HepG2 (cell line): ENCODE results near the gene PARP6. TPM values are rescaled to one million over a fixed set of nuclear protein-coding genes. Genes with fewer than 3 reads are reported as not detected.

Source experiments
- FOXM1 ChIP-seq: sonication (generic); formaldehyde crosslinking; IDR thresholded peaks from 2 replicates; pipeline ENCODE4 v1.5.0; 2020; ENCODE audit warnings: missing genetic modification reagents
- HNF4A ChIP-seq: sonication (generic); formaldehyde crosslinking; IDR thresholded peaks from 2 replicates; pipeline ENCODE4 v1.4.0; 2020; ENCODE audit warnings: missing genetic modification reagents
- HNF4G ChIP-seq, 2 experiments: sonication (generic) in 1 of 2; formaldehyde crosslinking in 1 of 2; IDR thresholded peaks; 2 replicates each; pipeline versions ENCODE4 v1.4.0 to v1.6.1; 2011 to 2020; ENCODE audit warnings: borderline replicate concordance in 2 of 2, low read depth in 2 of 2, mild to moderate bottlenecking in 2 of 2, low read length in 1 of 2, missing genetic modification reagents in 1 of 2, moderate library complexity in 1 of 2
- KAT7 ChIP-seq: IDR thresholded peaks from 2 replicates; pipeline ENCODE4 v1.6.1; 2018; ENCODE audit warnings: borderline replicate concordance, missing compliant biosample characterization
- MATR3 ChIP-seq: sonication (generic); formaldehyde crosslinking; IDR thresholded peaks from 2 replicates; pipeline ENCODE4 v1.4.0; 2020; ENCODE audit warnings: missing genetic modification reagents
- NR2F1 ChIP-seq, 2 experiments: fragments of 450-650 bp in 1 of 2; formaldehyde crosslinking in 1 of 2; IDR thresholded peaks; 2 replicates each; pipeline versions ENCODE4 v1.5.0 to v1.6.1; 2016 to 2020; ENCODE audit warnings: mild to moderate bottlenecking in 1 of 2, missing compliant biosample characterization in 1 of 2, missing genetic modification reagents in 1 of 2, moderate library complexity in 1 of 2
- PAF1 ChIP-seq: IDR thresholded peaks from 2 replicates; pipeline ENCODE4 v1.6.1; 2016; ENCODE audit warnings: missing genetic modification reagents, missing compliant biosample characterization
- PPARG ChIP-seq: conservative IDR thresholded peaks from 2 replicates; pipeline ENCODE4 v1.6.1; 2016; ENCODE audit warnings: missing biosample characterization, missing genetic modification reagents
- RAD21 ChIP-seq: fragments of 450-650 bp; formaldehyde crosslinking; IDR thresholded peaks from 2 replicates; pipeline ENCODE4 v1.5.0; 2020; ENCODE audit warnings: mild to moderate bottlenecking
- RXRB ChIP-seq: IDR thresholded peaks from 2 replicates; pipeline ENCODE4 v1.6.1; 2016; ENCODE audit warnings: borderline replicate concordance, missing genetic modification reagents, missing compliant biosample characterization
- TBX2 ChIP-seq: sonication (generic); formaldehyde crosslinking; IDR thresholded peaks from 2 replicates; pipeline ENCODE4 v1.5.0; 2020; ENCODE audit warnings: missing genetic modification reagents, mild to moderate bottlenecking, borderline replicate concordance
- TCF7L2 ChIP-seq: IDR thresholded peaks from 2 replicates; pipeline ENCODE4 v1.6.1; 2011; ENCODE audit warnings: mild to moderate bottlenecking, low read depth, low read length, moderate library complexity
- TFAP4 ChIP-seq: sonication (generic); IDR thresholded peaks from 2 replicates; pipeline ENCODE4 v1.6.1; 2016; ENCODE audit warnings: low read depth, borderline replicate concordance
- TRIM24 ChIP-seq: sonication (generic); formaldehyde crosslinking; IDR thresholded peaks from 2 replicates; pipeline ENCODE4 v1.8.0; 2022; ENCODE audit warnings: mild to moderate bottlenecking, missing genetic modification reagents
- ZNF383 ChIP-seq: sonication (generic); formaldehyde crosslinking; IDR thresholded peaks from 2 replicates; pipeline ENCODE4 v1.4.0; 2020; ENCODE audit warnings: missing genetic modification reagents, mild to moderate bottlenecking, borderline replicate concordance
- ZNF670 ChIP-seq: sonication (generic); formaldehyde crosslinking; IDR thresholded peaks from 2 replicates; pipeline ENCODE4 v1.8.0; 2022; ENCODE audit warnings: mild to moderate bottlenecking, missing genetic modification reagents, borderline replicate concordance
- ZNF713 ChIP-seq: sonication (generic); formaldehyde crosslinking; IDR thresholded peaks from 2 replicates; pipeline ENCODE4 v1.4.0; 2020; ENCODE audit warnings: mild to moderate bottlenecking, missing genetic modification reagents
- ZNF749 ChIP-seq: sonication (generic); formaldehyde crosslinking; IDR thresholded peaks from 2 replicates; pipeline ENCODE4 v1.8.0; 2022; ENCODE audit warnings: mild to moderate bottlenecking, missing genetic modification reagents, moderate library complexity, borderline replicate concordance
- polyA plus RNA-seq, 8 experiments: library from polyadenylated mRNA; depleted of rRNA in 3 of 8; stranded (reverse) in 7 of 8; unstranded in 1 of 8; fragments of >200 nt; fragmentation: Illumina TruSeq in 4 of 8; extraction: Trizol in 4 of 8; gene quantifications; 2 replicates each; pipeline versions ENCODE4 v1.2.1 to v1.2.3, GENCODE V29; 2011 to 2016; ENCODE audit warnings: low read depth in 4 of 8, missing spikeins in 1 of 8, mixed read lengths in 1 of 8; ENCODE audit not compliant: insufficient read depth in 1 of 8
- total RNA-seq, 5 experiments: library from RNA; depleted of rRNA; stranded (reverse); fragments of >200 nt; fragmentation: Illumina TruSeq; extraction: Trizol; gene quantifications; 2 replicates each; pipeline ENCODE4 v1.2.3, GENCODE V29; 2016; ENCODE audit warnings: low read depth in 1 of 5
- TF ChIP-seq, protein P1 (sequence below): sonication (generic); formaldehyde crosslinking; conservative IDR thresholded peaks from 2 replicates; pipeline ENCODE4 v1.4.0; 2020; ENCODE audit warnings: missing genetic modification reagents
- TF ChIP-seq, protein P2 (sequence below): IDR thresholded peaks from 2 replicates; pipeline ENCODE4 v1.6.1; 2012; ENCODE audit warnings: low read depth, low read length, improper control_type of control experiment
- TF ChIP-seq, protein P3 (sequence below): sonication (generic); formaldehyde crosslinking; IDR thresholded peaks from 2 replicates; pipeline ENCODE4 v1.4.0; 2020; ENCODE audit warnings: missing genetic modification reagents

PARP6 gene
- total and polyA plus RNA-seq, 2 of the 13 experiments (the other 11 are each of a cell fraction or from before 2014, with no cell fraction given) = 0.22 to 0.87 TPM

GRCh38 chr15:72280751-72281150, 8.4 kb upstream of the PARP6 start (continued):
- TF ChIP-seq RXRB (CRISPR knock-in tag) (0 out of 2 replicates have a peak, but pooled peaks have one; percentile 18), PPARG (CRISPR knock-in tag) (no peak), FOXM1 (CRISPR knock-in tag) (no peak), ZNF670 (CRISPR knock-in tag) (no peak), ZNF713 (CRISPR knock-in tag) (no peak), TCF7L2 (no peak), MATR3 (CRISPR knock-in tag) (no peak), NR2F1 (CRISPR knock-in tag; IDR thresholded peaks at IDR 0.05) (0 out of 4 replicates have a peak, but pooled peaks have one; percentile 31 to 37), HNF4G (IDR thresholded peaks at IDR 0.05; ENCODE audit: borderline replicate concordance, low read depth, low read length) (0 out of 2 replicates have a peak, but pooled peaks have one; percentile 18), HNF4G (CRISPR knock-in tag; IDR thresholded peaks at IDR 0.05; ENCODE audit: borderline replicate concordance, low read depth) (no peak), HNF4A (CRISPR knock-in tag) (peak; percentile 76), ZNF749 (CRISPR knock-in tag) (no peak), TBX2 (CRISPR knock-in tag) (no peak), TFAP4 (peak; percentile 16; the same call in 1 of the 2 replicates), ZNF383 (CRISPR knock-in tag) (no peak), RAD21 (CRISPR knock-in tag) (no peak), PAF1 (CRISPR knock-in tag) (no peak), TRIM24 (CRISPR knock-in tag) (no peak), KAT7 (CRISPR knock-in tag) (no peak)
- TF ChIP-seq, protein P1, sequence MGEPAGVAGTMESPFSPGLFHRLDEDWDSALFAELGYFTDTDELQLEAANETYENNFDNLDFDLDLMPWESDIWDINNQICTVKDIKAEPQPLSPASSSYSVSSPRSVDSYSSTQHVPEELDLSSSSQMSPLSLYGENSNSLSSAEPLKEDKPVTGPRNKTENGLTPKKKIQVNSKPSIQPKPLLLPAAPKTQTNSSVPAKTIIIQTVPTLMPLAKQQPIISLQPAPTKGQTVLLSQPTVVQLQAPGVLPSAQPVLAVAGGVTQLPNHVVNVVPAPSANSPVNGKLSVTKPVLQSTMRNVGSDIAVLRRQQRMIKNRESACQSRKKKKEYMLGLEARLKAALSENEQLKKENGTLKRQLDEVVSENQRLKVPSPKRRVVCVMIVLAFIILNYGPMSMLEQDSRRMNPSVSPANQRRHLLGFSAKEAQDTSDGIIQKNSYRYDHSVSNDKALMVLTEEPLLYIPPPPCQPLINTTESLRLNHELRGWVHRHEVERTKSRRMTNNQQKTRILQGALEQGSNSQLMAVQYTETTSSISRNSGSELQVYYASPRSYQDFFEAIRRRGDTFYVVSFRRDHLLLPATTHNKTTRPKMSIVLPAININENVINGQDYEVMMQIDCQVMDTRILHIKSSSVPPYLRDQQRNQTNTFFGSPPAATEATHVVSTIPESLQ (CRISPR knock-in tag) = no peak
- TF ChIP-seq, protein P2, sequence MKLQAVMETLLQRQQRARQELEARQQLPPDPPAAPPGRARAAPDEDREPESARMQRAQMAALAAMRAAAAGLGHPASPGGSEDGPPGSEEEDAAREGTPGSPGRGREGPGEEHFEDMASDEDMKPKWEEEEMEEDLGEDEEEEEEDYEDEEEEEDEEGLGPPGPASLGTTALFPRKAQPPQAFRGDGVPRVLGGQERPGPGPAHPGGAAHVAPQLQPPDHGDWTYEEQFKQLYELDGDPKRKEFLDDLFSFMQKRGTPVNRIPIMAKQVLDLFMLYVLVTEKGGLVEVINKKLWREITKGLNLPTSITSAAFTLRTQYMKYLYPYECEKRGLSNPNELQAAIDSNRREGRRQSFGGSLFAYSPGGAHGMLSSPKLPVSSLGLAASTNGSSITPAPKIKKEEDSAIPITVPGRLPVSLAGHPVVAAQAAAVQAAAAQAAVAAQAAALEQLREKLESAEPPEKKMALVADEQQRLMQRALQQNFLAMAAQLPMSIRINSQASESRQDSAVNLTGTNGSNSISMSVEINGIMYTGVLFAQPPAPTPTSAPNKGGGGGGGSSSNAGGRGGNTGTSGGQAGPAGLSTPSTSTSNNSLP = no peak
- TF ChIP-seq, protein P3, sequence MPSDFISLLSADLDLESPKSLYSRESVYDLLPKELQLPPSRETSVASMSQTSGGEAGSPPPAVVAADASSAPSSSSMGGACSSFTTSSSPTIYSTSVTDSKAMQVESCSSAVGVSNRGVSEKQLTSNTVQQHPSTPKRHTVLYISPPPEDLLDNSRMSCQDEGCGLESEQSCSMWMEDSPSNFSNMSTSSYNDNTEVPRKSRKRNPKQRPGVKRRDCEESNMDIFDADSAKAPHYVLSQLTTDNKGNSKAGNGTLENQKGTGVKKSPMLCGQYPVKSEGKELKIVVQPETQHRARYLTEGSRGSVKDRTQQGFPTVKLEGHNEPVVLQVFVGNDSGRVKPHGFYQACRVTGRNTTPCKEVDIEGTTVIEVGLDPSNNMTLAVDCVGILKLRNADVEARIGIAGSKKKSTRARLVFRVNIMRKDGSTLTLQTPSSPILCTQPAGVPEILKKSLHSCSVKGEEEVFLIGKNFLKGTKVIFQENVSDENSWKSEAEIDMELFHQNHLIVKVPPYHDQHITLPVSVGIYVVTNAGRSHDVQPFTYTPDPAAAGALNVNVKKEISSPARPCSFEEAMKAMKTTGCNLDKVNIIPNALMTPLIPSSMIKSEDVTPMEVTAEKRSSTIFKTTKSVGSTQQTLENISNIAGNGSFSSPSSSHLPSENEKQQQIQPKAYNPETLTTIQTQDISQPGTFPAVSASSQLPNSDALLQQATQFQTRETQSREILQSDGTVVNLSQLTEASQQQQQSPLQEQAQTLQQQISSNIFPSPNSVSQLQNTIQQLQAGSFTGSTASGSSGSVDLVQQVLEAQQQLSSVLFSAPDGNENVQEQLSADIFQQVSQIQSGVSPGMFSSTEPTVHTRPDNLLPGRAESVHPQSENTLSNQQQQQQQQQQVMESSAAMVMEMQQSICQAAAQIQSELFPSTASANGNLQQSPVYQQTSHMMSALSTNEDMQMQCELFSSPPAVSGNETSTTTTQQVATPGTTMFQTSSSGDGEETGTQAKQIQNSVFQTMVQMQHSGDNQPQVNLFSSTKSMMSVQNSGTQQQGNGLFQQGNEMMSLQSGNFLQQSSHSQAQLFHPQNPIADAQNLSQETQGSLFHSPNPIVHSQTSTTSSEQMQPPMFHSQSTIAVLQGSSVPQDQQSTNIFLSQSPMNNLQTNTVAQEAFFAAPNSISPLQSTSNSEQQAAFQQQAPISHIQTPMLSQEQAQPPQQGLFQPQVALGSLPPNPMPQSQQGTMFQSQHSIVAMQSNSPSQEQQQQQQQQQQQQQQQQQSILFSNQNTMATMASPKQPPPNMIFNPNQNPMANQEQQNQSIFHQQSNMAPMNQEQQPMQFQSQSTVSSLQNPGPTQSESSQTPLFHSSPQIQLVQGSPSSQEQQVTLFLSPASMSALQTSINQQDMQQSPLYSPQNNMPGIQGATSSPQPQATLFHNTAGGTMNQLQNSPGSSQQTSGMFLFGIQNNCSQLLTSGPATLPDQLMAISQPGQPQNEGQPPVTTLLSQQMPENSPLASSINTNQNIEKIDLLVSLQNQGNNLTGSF = no peak
